Mucosa of stomach (tissue), 1 donor: ENCODE data around the gene PCSK5.
"Not testable (repeated sequence)": the region's sequence is repeated elsewhere in the genome, so short reads cannot be mapped to it uniquely, and the experiment has no call there.

Source experiments
- H3K27me3 ChIP-seq: one replicate; pipeline ENCODE4 v1.7.0; 2013; ENCODE audit warnings: mild to moderate bottlenecking, low read length; ENCODE audit not compliant: control insufficient read depth, insufficient read depth
- H3K36me3 ChIP-seq: one replicate; pipeline ENCODE4 v1.7.0; 2013; ENCODE audit warnings: low read length; ENCODE audit not compliant: control insufficient read depth, insufficient read depth
- H3K4me1 ChIP-seq: one replicate; pipeline ENCODE4 v1.7.0; 2013; ENCODE audit warnings: mild to moderate bottlenecking, low read length; ENCODE audit not compliant: control insufficient read depth, insufficient read depth
- H3K4me3 ChIP-seq: one replicate; pipeline ENCODE4 v1.7.0; 2013; ENCODE audit warnings: low read length
- H3K9ac ChIP-seq: one replicate; pipeline ENCODE4 v1.7.0; 2013; ENCODE audit warnings: mild to moderate bottlenecking, low read length, moderate library complexity
- H3K9me3 ChIP-seq: one replicate; pipeline ENCODE4 v1.7.0; 2013; ENCODE audit warnings: mild to moderate bottlenecking, low read length, moderate library complexity; ENCODE audit not compliant: control insufficient read depth
- donor health status: Pancreatic carcinoma.

Gene PCSK5

GRCh38 chr9:75892216-75892911 lies 1.9 kb downstream of the PCSK5 start:
- Histone ChIP-seq H3K27me3 (no peaks in the 10 kb centered on the region), H3K9me3 (no peaks in the 10 kb centered on the region), H3K9ac (peak overlapping the region; percentile 67), H3K36me3 (no peaks in the 10 kb centered on the region), H3K4me1 (peaks cover 10% of the 10 kb centered on the region), H3K4me3 (peak overlapping the region; percentile 65)

- H3K36me3 ChIP-seq: no peaks in the 10 kb centered on the region
- no peaks in the 10 kb centered on the region for H3K27me3 ChIP-seq
- H3K4me1 ChIP-seq: peaks cover 10% of the 10 kb centered on the region
- H3K4me3 ChIP-seq: peak overlapping the region; percentile 65
- H3K9me3 ChIP-seq: no peaks in the 10 kb centered on the region
- H3K9ac ChIP-seq: peak overlapping the region; percentile 67
Observed at GRCh38 chr9:75893106-75893505, 2.6 kb downstream of the PCSK5 start.

GRCh38 chr9:75894566-75894965 lies 4.1 kb downstream of the PCSK5 start:
- Histone ChIP-seq H3K4me3 (no peak overlapping the region), H3K9ac (no peak overlapping the region)

GRCh38 chr9:75895112-75895511 lies 4.6 kb downstream of the PCSK5 start:
- no peak overlapping the region for H3K4me3 ChIP-seq
- H3K4me1 ChIP-seq: peaks cover 10% of the 10 kb centered on the region
- no peaks in the 10 kb centered on the region for H3K36me3 ChIP-seq
- H3K27me3 ChIP-seq: no peaks in the 10 kb centered on the region
- no peaks in the 10 kb centered on the region for H3K9me3 ChIP-seq
- no peak overlapping the region for H3K9ac ChIP-seq

More at GRCh38 chr9:75894566-75894965, 4.1 kb downstream of the PCSK5 start:
- Histone ChIP-seq H3K4me1 (peaks cover 10% of the 10 kb centered on the region), H3K9me3 (no peaks in the 10 kb centered on the region), H3K27me3 (no peaks in the 10 kb centered on the region), H3K36me3 (no peaks in the 10 kb centered on the region)

- Histone ChIP-seq H3K4me3 (no peak overlapping the region), H3K36me3 (no peaks in the 10 kb centered on the region), H3K27me3 (no peaks in the 10 kb centered on the region), H3K9me3 (no peaks in the 10 kb centered on the region), H3K9ac (no peak overlapping the region), H3K4me1 (peaks cover 10% of the 10 kb centered on the region)
Observed at GRCh38 chr9:75896193-75896592, 5.7 kb downstream of the PCSK5 start.

- H3K4me3 ChIP-seq, H3K9ac ChIP-seq, H3K4me1 ChIP-seq, H3K27me3 ChIP-seq, H3K9me3 ChIP-seq, H3K36me3 ChIP-seq: not testable (repeated sequence)
Observed at GRCh38 chr9:75900893-75901524, 10.5 kb downstream of the PCSK5 start.

- Histone ChIP-seq H3K27me3 (no peaks in the 10 kb centered on the region), H3K9me3 (no peaks in the 10 kb centered on the region), H3K9ac (no peak overlapping the region), H3K36me3 (no peaks in the 10 kb centered on the region), H3K4me3 (no peak overlapping the region), H3K4me1 (peaks cover 21% of the 10 kb centered on the region)
Observed at GRCh38 chr9:75903785-75904360, 13.4 kb downstream of the PCSK5 start.

- H3K9ac ChIP-seq: no peak overlapping the region
- H3K36me3 ChIP-seq: no peaks in the 10 kb centered on the region
- H3K4me1 ChIP-seq: peaks cover 21% of the 10 kb centered on the region
- H3K9me3 ChIP-seq: no peaks in the 10 kb centered on the region
- no peaks in the 10 kb centered on the region for H3K27me3 ChIP-seq
- no peak overlapping the region for H3K4me3 ChIP-seq
Observed at GRCh38 chr9:75904364-75904763, 13.9 kb downstream of the PCSK5 start.

- H3K9me3 ChIP-seq: no peaks in the 10 kb centered on the region
- no peaks in the 10 kb centered on the region for H3K27me3 ChIP-seq
- no peak overlapping the region for H3K4me3 ChIP-seq
- no peaks in the 10 kb centered on the region for H3K36me3 ChIP-seq
- peaks cover 21% of the 10 kb centered on the region for H3K4me1 ChIP-seq
- no peak overlapping the region for H3K9ac ChIP-seq
Observed at GRCh38 chr9:75906531-75906930, 16.1 kb downstream of the PCSK5 start.

GRCh38 chr9:75907329-75907728 lies 16.9 kb downstream of the PCSK5 start:
- Histone ChIP-seq H3K4me1 (peaks cover 21% of the 10 kb centered on the region), H3K4me3 (no peak overlapping the region), H3K9ac (no peak overlapping the region), H3K36me3 (no peaks in the 10 kb centered on the region), H3K27me3 (no peaks in the 10 kb centered on the region), H3K9me3 (no peaks in the 10 kb centered on the region)

GRCh38 chr9:75907923-75908322 lies 17.4 kb downstream of the PCSK5 start:
- H3K4me3 ChIP-seq: no peak overlapping the region
- H3K36me3 ChIP-seq: no peaks in the 10 kb centered on the region
- H3K4me1 ChIP-seq: peaks cover 21% of the 10 kb centered on the region
- H3K9ac ChIP-seq: no peak overlapping the region
- H3K27me3 ChIP-seq: no peaks in the 10 kb centered on the region
- no peaks in the 10 kb centered on the region for H3K9me3 ChIP-seq

- Histone ChIP-seq H3K4me1 (peaks cover 21% of the 10 kb centered on the region), H3K4me3 (no peak overlapping the region), H3K36me3 (no peaks in the 10 kb centered on the region), H3K9ac (no peak overlapping the region), H3K9me3 (no peaks in the 10 kb centered on the region), H3K27me3 (no peaks in the 10 kb centered on the region)
Observed at GRCh38 chr9:75909776-75910175, 19.3 kb downstream of the PCSK5 start.
